CD4-positive, alpha-beta T cell treated with Interleukin-15 for 1 hour (primary cell): ENCODE data around the gene PTPRM.

ENCODE experiments used
- DNase-seq: peaks from one replicate; pipeline ENCODE4 v3.0.0-alpha.2; 2020

Gene PTPRM

GRCh38 chr18:8139127-8139527 lies 572.0 kb downstream of the PTPRM start:
- no peak for DNase-seq

GRCh38 chr18:8139891-8140406 lies 572.8 kb downstream of the PTPRM start:
- DNase-seq = no peak

GRCh38 chr18:8140841-8141501 lies 573.9 kb downstream of the PTPRM start:
- DNase-seq = no peak

GRCh38 chr18:8142131-8142711 lies 575.1 kb downstream of the PTPRM start:
- DNase-seq = no peak

DNA sequence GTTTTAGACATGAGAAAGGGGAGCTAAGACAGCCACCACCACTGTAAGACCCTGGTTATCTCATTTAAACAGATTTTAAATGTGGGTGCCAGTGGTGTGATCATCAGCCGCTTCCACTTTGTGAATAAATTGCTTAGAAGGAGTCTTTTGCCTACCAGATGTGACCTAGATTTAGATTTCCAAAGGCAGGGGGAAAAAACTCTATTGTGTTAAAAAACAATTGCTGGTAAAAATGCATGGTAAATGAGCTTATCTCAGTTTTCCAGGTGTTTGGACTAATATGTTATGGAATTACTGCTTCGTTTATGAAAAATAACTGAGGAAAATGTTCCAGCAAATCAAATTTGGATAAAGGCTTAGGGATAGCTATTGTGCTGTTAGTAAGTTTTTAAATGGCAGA lies 575.8 kb downstream of the PTPRM start:
- no peak for DNase-seq

- no peak for DNase-seq
Observed at GRCh38 chr18:8151181-8151580, 584.1 kb downstream of the PTPRM start.

GRCh38 chr18:8153887-8154583 lies 586.9 kb downstream of the PTPRM start:
- no peak for DNase-seq

DNA sequence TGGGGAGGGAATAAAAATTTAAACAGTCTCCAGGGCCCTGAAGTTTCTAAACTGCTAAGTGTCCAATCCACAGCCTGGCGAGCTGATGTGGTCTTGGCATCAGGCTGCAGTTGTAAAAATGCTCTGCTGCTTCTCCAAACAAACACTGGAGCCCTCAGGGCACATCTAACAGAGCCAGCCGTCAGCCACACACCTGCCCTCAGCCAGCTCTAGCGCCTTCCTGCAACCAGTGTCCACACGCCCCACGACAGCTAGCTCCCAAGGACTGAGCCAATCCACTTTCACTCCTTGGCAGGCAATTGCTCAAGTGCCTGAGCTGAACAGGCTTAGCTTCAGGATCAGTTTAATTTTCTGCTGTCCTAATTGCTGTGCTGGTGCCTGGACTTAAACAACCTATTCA lies 595.7 kb downstream of the PTPRM start:
- no peak for DNase-seq

DNA sequence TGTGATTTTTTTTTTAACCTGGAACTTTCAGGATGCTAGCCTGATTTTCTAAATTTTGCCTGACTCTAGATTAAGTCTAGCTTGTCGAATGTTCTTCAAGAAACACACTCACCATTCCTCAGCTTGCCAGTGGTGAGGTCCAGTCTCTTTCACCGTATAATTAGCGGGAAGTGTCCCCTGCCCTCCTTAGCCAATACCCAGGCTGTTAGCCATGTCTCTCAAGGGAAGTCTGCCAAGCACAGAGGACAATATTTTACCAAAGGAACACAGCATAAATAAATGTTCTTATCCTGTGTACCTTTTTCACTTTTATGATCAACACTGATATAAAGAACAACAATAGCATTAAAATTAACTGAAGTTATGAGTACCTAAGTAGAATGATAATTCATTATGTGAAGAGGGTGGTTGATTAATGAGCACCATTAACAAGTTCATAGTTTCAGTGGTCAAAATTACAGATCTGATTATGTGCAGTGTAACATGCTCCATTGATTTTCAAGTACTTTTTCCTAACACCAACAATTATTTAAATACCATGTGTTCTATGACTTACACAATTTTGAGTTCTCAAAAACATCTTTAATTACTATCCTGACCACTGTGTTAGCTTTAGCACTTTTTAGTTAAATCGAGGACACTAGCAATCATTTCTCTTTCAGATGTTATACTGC lies 596.3 kb downstream of the PTPRM start:
- no peak for DNase-seq

DNA sequence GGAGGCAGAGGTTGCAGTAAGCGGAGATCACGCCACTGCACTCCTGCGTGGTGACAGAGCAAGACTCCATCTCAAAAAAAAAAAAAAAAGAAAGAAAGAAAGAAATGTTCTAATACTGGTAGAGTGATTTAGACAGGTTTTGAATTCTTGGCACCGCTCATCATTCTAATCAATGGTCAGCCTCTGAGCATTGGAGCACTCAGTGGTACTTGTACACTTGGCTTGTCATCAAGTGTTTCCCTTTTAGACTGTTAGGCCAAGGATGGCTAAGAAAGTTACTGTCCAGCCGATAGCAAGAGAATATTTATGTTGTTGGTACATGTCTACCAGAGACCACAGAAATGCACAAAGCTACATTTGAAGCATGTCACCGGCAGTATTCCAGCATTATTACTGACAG lies 598.0 kb downstream of the PTPRM start:
- no peak for DNase-seq

DNA sequence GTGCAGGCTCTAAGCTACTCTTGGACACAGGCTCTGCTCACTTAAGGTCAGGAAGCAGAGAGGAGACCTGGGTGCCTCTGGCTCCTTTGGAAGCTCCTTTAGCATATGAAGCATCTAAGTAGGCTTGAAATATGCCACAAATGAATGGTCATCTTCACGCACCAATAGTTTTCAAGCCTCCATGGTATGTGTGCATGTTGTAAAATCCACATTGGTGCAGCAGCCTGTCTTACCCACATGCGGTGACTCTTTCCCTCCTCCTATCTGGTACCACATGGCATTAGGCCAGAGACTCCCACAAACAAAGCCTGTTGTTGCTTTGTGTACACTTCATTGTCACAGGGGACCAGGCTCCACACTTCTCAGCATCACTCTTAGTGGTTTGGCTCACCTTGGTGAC lies 599.9 kb downstream of the PTPRM start:
- DNase-seq = no peak

DNA sequence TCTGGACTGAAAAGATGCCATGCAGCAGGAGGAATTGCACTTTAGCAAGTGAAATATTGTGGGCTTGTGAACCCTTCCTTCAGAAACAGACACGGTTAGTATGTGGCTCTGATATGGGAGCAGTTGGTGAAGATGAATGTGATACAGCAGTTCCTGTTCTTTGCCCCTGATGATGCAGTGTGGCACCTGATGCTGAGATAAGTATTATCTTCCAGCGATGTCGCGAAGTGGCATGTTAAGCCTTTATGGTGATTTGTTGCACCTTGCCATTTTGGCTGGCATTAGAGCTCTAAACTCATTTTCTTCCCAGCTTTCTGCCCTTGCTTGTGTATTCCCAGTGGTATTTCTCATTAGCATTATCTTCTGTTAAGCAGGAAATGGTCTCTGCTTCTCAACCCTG lies 600.6 kb downstream of the PTPRM start:
- DNase-seq = no peak

- no peak for DNase-seq
Observed at GRCh38 chr18:8169722-8170121, 602.6 kb downstream of the PTPRM start.

DNA sequence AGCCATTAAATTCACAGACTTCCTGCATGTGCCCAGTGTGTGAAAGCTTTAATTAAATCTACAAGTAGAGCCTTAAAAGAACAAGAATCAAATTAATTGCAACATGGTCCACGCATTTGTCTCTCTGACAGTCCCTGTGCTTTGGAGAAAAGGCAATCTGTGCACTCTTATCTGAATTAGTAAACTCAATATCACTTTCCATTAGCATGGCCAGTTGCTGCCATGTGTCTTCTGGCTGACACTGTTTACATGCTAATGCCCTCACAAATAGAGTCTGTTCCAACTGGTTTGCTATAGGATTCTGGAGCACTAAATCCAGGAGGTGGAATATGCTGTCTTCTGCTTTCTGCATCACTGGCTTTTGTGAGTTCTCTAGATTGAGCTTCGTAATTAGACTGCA lies 607.7 kb downstream of the PTPRM start:
- no peak for DNase-seq

DNA sequence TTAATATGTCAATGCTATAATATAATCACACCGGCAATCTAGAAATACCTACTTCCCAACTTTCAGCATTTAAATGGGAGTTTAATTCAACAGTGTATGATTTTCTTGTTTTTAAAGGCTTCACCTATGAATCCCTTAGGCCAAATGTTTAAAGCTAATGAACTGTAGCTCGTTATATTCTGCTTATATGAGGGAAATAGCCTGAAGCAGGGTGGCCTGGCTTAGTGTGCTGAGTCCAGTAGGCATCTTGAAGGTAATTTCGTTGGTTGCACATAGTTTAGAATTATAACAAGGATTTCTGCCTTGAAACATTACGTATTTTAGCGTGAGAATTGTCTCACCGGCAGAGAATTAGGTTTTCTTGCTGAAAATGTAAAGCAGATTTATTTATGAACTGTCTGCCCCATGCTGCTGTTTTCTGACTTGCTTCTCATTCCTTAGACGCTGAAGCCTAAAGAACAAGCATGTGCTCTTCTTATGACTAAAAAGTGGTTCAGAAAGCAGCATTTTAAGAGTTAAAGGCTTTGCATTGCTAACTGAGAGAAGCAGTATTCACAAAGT lies 608.5 kb downstream of the PTPRM start:
- no peak for DNase-seq

DNA sequence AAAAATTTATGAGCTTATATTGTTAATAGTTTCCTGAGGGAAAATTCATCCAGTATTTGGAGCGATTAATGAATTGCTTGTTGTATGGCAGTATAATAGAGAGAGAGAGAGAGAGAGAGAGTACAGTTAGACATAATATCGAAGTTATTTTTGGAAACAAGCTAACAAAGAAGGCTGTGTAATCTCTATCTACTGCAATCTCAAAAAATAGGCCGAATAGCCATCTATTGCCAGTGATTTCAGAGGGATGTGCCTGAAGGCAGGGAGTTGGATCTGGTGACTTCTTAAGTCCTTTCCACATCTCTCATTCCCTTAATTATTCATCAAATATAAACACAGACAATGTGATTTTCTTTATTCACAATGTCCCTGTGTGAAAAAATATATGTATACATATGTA lies 609.0 kb downstream of the PTPRM start:
- no peak for DNase-seq

DNA sequence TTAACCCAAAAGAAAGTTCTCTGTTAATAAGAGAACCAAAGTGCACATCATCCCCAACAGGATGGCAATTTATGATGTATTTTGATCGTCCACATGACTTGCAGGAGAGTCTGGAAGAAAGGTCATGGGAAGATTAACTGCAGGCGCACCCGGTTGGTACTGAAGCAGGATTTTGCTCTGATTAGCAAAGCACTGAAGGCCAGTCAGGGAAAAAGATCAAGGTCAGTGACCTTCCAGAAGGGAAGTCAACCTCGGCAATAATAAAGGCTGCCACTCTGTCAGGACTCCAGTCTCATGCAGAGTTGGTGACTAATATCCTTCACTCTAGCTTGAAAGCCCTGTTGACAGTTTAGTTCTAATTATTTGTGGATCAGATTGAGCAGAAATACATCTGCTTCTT lies 609.4 kb downstream of the PTPRM start:
- no peak for DNase-seq

DNA sequence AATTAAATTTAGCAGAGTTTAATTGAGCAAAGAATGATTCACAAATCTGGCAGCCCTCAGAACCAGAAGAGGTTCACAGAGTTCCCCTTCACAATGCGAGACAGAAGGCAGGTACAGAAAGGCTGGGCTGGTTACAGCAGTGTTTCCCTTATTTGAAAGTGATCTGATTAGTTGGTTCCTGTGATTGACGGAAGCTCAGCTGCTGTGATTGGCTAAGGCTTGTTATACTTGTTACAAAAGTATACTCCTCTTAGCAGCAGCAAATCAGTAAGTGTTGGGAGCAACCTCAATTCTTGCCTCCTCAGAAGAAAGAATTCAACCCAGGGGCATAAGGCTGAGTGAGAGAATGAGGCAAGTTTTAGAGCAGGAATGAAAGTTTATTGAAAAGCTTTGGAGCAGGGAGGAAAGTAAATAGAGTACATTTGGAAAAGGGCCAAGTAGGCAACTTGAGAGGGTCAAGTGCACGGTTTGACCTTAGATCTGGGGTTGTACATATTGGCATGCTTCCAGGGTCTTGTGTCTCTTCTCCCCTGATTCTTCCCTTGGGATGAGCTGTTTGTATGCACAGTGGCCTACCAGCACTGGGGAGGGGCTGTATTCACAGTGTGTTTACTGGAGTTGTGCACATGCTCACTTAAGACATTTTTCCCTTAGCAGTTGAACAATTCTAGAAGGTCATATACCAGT lies 610.4 kb downstream of the PTPRM start:
- DNase-seq = no peak

GRCh38 chr18:8186413-8186812 lies 619.3 kb downstream of the PTPRM start:
- no peak for DNase-seq

DNA sequence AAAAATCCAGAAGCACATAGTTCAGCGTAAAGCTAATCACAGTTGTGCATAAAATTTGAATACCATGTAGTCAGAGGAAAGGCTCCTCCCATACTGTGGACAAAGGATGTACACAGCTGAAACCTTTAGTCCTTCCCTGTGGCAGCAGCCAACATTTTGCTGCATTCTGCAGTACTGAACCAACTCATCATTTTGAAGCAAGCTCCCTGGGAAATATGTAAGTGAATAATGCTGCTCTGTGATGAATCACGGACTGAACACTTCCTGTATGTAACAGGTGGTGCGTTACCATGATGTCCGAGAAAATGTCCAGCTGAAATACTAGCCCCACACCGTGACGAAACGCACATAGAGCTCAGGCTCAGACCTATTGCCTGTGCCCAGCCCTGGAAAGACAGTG lies 621.1 kb downstream of the PTPRM start:
- no peak for DNase-seq

DNA sequence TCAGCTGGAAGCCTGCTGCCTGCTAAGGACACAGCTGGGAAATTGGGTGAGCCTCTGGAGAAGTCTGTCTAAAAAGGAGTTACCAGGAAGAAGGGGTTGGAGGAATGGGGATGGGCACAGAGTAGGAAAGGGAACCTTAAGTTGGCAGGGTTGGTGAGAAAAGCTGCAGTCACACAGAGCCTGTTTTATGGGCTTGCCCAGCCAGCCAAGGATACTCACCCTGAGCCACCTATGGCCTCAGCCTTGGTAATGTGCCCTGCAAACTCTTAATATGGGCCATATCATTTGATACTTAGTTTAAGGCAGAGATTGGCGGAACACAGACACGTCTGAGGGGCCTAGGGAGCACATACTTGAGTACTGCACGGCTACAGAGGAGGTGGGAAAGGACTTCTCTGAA lies 623.9 kb downstream of the PTPRM start:
- no peak for DNase-seq

DNA sequence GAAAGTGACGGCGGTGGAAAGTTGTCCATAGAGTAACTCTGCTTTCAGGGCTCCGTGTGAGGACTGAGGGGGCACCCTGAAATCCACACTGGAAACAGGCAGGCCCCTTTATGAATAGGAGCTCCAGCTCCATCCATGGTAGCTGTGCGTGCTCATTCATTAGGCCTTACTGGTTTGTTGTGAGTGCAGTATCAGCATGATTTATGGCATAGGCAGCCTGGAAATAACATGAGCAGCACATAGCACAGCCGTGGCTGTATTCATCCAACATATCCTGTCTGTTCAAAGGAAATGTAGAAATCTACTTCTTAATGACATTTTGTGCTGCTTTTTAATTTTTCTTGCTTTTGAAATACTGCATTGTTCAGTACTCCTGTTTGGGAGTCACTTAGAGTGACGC lies 627.3 kb downstream of the PTPRM start:
- no peak for DNase-seq

- no peak for DNase-seq
Observed at GRCh38 chr18:8196238-8196637, 629.1 kb downstream of the PTPRM start.
